Measurements from ENCODE around the gene TDRD5. TPM values are rescaled to one million over a fixed set of nuclear protein-coding genes. Genes with fewer than 3 reads are reported as not detected.

TDRD5 gene
- total RNA-seq, 1 experiment from 2014 or later, result 0.66 TPM

DNA sequence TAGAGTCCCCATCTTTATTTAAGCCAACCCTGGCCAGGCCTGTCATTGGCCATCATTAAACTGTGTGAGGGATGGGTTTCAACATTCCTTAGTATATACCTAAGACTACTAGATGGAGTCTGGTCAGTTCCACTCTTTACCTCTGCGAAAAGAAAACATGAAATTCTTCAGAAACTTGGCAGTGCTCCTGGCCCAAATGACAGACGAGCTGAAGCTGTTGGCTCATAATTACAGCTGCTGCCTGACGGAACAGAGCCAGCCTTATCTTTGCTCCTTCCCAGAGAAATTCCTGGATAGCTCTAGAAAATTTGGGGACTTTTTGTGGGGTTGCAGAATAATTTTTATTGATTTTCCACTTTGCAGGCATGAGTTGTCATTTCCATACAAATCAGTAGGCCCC lies 46.3 kb upstream of the TDRD5 start:
- Mint-ChIP-seq H3K4me3 (no peak overlapping the region), H3K9me3 (peaks cover 6% of the 10 kb centered on the region), H3K27me3 (ENCODE audit: low read depth) (no peaks in the 10 kb centered on the region; the same call in 1 of the 2 replicates), H3K27ac (no peak overlapping the region), H3K36me3 (peaks cover 11% of the 10 kb centered on the region), H3K4me1 (peaks cover 6% of the 10 kb centered on the region)
- ATAC-seq (no peak), DNase-seq (ENCODE audit: low spot score) (no peak)
- CTCF ChIA-PET, result interaction anchor here (0.5 kb wide), 1 partner anchor 17 kb away, joined by 3 read pairs; no protein-coding TSS in a partner anchor
- POLR2A ChIA-PET, result no interaction called here
- TF ChIP-seq, protein P1, sequence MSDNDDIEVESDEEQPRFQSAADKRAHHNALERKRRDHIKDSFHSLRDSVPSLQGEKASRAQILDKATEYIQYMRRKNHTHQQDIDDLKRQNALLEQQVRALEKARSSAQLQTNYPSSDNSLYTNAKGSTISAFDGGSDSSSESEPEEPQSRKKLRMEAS (CRISPR knock-in tag; IDR thresholded peaks at IDR 0.05), result no peak
- no peak for TF ChIP-seq TCF7 (CRISPR knock-in tag; IDR thresholded peaks at IDR 0.05; ENCODE audit: low read depth)
- TF ChIP-seq JUN (CRISPR knock-in tag; IDR thresholded peaks at IDR 0.05), result no peak

DNA sequence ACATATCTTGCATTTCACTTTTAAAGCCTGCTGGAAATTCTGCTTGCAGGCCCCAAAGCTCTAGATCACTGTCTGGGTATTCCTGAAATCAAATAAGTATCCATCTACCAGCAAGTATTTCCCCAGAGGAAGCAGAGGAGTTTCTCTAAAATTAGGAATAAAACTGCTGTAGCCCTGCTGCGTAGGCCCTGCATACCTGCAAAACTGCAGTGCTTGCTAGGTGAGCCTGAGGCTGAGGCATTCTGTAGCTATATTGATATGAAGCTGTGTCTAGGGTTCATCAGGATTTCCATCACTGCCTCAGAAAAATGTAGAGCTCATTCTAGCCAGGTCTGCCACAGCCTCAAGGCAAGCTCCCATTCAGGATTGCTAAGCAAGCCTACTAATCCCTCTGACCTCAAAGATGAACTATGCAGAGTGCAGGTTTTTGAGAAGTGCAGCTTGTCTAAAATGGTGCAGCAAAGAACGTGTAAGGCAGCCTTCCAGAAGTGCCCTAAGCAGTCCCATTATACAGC lies 44.6 kb upstream of the TDRD5 start:
- 0 out of 2 replicates have a peak, but pooled peaks cover 2% of the 10 kb centered on the region for H3K36me3 Mint-ChIP-seq
- CTCF ChIA-PET, result no interaction called here
- no peak for ATAC-seq
- no peak overlapping the region for H3K27ac Mint-ChIP-seq
- no peak for DNase-seq (ENCODE audit: low spot score)
- POLR2A ChIA-PET, result no interaction called here
- H3K27me3 Mint-ChIP-seq (ENCODE audit: low read depth), result no peaks in the 10 kb centered on the region; the same call in 1 of the 2 replicates
- H3K4me1 Mint-ChIP-seq, result peaks cover 6% of the 10 kb centered on the region
- no peak overlapping the region for H3K4me3 Mint-ChIP-seq
- TF ChIP-seq, protein P2, sequence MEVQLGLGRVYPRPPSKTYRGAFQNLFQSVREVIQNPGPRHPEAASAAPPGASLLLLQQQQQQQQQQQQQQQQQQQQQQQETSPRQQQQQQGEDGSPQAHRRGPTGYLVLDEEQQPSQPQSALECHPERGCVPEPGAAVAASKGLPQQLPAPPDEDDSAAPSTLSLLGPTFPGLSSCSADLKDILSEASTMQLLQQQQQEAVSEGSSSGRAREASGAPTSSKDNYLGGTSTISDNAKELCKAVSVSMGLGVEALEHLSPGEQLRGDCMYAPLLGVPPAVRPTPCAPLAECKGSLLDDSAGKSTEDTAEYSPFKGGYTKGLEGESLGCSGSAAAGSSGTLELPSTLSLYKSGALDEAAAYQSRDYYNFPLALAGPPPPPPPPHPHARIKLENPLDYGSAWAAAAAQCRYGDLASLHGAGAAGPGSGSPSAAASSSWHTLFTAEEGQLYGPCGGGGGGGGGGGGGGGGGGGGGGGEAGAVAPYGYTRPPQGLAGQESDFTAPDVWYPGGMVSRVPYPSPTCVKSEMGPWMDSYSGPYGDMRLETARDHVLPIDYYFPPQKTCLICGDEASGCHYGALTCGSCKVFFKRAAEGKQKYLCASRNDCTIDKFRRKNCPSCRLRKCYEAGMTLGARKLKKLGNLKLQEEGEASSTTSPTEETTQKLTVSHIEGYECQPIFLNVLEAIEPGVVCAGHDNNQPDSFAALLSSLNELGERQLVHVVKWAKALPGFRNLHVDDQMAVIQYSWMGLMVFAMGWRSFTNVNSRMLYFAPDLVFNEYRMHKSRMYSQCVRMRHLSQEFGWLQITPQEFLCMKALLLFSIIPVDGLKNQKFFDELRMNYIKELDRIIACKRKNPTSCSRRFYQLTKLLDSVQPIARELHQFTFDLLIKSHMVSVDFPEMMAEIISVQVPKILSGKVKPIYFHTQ (CRISPR knock-in tag; IDR thresholded peaks at IDR 0.05), result no peak
- no peak for TF ChIP-seq ZNF121 (CRISPR knock-in tag; IDR thresholded peaks at IDR 0.05)
- TF ChIP-seq, protein P3, sequence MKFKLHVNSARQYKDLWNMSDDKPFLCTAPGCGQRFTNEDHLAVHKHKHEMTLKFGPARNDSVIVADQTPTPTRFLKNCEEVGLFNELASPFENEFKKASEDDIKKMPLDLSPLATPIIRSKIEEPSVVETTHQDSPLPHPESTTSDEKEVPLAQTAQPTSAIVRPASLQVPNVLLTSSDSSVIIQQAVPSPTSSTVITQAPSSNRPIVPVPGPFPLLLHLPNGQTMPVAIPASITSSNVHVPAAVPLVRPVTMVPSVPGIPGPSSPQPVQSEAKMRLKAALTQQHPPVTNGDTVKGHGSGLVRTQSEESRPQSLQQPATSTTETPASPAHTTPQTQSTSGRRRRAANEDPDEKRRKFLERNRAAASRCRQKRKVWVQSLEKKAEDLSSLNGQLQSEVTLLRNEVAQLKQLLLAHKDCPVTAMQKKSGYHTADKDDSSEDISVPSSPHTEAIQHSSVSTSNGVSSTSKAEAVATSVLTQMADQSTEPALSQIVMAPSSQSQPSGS (CRISPR knock-in tag; IDR thresholded peaks at IDR 0.05; ENCODE audit: borderline replicate concordance, low read depth), result no peak
- H3K9me3 Mint-ChIP-seq, result no peaks in the 10 kb centered on the region

DNA sequence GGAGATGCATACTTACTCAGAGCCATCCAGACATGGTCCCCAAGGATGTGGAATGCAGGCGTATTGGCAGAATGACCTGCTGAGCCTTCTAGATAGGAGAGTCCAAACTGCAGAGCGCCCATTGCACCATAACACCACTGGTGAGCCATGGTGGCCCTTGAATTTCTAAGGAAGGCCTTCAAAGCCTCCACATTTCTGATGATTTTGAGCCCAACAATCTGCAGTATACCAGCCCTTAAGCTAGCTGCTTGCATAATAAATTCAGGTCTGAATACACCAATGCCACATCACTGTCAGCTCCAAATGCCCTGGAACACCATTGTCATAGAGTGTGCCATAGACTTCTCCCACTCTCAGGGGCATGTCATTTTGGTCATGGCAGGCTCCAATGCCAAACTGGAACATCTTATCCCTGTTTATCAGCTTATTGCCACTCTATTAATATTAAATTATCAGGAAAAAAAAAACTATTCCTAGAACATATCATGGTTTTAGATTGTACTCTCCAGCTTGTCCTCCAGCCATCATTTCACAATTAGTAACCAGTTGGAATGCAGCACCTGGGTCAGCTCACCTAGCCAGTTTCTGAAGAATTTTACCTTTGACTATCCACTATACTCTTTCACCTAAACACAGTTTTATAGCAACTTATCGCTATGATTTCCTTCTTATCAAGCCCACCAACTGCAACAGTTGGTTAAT lies 42.8 kb upstream of the TDRD5 start:
- Mint-ChIP-seq H3K27me3 (ENCODE audit: low read depth) (no peaks in the 10 kb centered on the region; the same call in 1 of the 2 replicates), H3K4me3 (no peak overlapping the region), H3K27ac (no peak overlapping the region), H3K36me3 (no peaks in the 10 kb centered on the region), H3K9me3 (no peaks in the 10 kb centered on the region), H3K4me1 (peaks cover 6% of the 10 kb centered on the region)
- TF ChIP-seq JUN (CRISPR knock-in tag; IDR thresholded peaks at IDR 0.05) (no peak), NFYB (CRISPR knock-in tag; conservative IDR thresholded peaks at IDR 0.05; ENCODE audit: low read depth) (no peak), ZNF263 (CRISPR knock-in tag; IDR thresholded peaks at IDR 0.05; ENCODE audit: low read depth) (no peak), NFE2L1 (CRISPR knock-in tag; IDR thresholded peaks at IDR 0.05) (no peak), EMX1 (CRISPR knock-in tag; IDR thresholded peaks at IDR 0.05) (no peak), ZNF317 (CRISPR knock-in tag; IDR thresholded peaks at IDR 0.05; ENCODE audit: borderline replicate concordance, low read depth) (no peak)
- TF ChIP-seq, protein P4, sequence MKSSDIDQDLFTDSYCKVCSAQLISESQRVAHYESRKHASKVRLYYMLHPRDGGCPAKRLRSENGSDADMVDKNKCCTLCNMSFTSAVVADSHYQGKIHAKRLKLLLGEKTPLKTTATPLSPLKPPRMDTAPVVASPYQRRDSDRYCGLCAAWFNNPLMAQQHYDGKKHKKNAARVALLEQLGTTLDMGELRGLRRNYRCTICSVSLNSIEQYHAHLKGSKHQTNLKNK (CRISPR knock-in tag; IDR thresholded peaks at IDR 0.05), result no peak
- TF ChIP-seq, protein P5, sequence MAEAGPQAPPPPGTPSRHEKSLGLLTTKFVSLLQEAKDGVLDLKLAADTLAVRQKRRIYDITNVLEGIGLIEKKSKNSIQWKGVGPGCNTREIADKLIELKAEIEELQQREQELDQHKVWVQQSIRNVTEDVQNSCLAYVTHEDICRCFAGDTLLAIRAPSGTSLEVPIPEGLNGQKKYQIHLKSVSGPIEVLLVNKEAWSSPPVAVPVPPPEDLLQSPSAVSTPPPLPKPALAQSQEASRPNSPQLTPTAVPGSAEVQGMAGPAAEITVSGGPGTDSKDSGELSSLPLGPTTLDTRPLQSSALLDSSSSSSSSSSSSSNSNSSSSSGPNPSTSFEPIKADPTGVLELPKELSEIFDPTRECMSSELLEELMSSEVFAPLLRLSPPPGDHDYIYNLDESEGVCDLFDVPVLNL (CRISPR knock-in tag; IDR thresholded peaks at IDR 0.05; ENCODE audit: borderline replicate concordance, low read depth), result no peak
- ChIA-PET CTCF (no interaction called here), POLR2A (interaction anchor here (0.6 to 0.7 kb wide), 2 partner anchors 36 to 53 kb away, joined by 3 read pairs; no protein-coding TSS in a partner anchor)
- ATAC-seq (no peak), DNase-seq (ENCODE audit: low spot score) (no peak)

Data from WTC11 (cell line).